ENCODE measurements around the gene AFG1L.

GRCh38 chr6:108291091-108291490 lies 3.8 kb upstream of the AFG1L start:
- TF ChIP-seq CTCF (IDR thresholded peaks at IDR 0.05 in 8 of 11, conservative IDR thresholded peaks at IDR 0.05 in 3 of 11), result no peak
- TF ChIP-seq POLR2AphosphoS5 (IDR thresholded peaks at IDR 0.05), result no peak
- TF ChIP-seq POLR2A (IDR thresholded peaks at IDR 0.05), result no peak

Data from spleen (tissue), 7 donors.